ENCODE results near the gene IGSF23.
"Not testable (repeated sequence)": the region's sequence is repeated elsewhere in the genome, so short reads cannot be mapped to it uniquely, and the experiment has no call there.

The IGSF23 gene

DNA sequence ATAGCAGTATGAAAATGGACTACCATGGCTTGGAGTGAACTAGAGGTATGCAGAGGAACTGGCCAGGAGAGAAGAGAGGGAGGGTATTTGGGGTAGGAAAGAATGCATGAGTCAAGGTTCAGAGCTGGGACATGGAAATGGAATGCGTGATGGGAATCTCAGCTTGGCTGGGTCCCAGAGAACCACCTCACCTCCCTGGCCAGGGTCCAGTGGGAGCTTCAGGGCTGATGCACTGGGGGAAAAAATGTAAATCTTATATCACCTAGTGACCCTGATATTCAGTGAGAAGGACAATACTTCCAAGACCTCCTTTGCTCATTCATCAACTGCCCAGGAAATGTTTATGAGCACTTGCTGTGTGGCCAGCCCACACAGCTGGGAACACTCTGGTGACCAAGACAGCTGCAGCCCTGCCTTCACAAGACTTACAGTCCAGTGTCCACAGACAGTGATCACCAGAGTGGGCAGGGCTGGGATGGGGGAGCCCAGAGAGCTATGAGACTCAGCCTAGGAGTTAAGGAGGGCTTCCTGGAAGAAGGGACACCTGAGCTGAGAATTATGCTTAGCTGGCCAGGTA, 12.8 kb downstream of the IGSF23 start:
- in situ Hi-C loops (cut with MboI; ENCODE audit: low sequenced_read_pairs, unreplicated experiment) = no loop called here
- DNase-seq (ENCODE audit: low spot score) = no peak
- TF ChIP-seq, protein P1, sequence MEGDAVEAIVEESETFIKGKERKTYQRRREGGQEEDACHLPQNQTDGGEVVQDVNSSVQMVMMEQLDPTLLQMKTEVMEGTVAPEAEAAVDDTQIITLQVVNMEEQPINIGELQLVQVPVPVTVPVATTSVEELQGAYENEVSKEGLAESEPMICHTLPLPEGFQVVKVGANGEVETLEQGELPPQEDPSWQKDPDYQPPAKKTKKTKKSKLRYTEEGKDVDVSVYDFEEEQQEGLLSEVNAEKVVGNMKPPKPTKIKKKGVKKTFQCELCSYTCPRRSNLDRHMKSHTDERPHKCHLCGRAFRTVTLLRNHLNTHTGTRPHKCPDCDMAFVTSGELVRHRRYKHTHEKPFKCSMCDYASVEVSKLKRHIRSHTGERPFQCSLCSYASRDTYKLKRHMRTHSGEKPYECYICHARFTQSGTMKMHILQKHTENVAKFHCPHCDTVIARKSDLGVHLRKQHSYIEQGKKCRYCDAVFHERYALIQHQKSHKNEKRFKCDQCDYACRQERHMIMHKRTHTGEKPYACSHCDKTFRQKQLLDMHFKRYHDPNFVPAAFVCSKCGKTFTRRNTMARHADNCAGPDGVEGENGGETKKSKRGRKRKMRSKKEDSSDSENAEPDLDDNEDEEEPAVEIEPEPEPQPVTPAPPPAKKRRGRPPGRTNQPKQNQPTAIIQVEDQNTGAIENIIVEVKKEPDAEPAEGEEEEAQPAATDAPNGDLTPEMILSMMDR (IDR thresholded peaks at IDR 0.05; ENCODE audit: borderline replicate concordance, control extremely low read depth, extremely low read depth, insufficient read depth, missing control alignments) = no peak

DNA sequence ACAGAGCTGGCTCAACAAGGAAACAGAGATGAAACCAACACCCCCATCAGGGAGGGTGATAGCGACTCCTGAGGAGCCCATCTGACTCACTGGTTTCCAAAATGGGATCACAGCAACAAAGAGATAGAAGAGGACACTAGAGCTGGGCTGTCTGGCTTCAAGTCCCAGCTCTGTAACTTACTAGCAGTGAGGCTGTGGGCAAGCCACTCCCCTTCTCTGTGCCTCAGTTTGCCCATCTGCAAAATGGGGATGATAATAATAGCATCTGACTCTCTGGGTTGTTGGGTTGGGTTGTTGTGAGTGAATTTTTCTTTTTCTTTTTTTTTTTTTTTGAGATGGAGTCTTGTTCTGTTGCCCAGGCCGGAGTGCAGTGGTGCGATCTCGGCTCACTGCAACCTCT, 14.3 kb downstream of the IGSF23 start:
- TF ChIP-seq, protein P1 (IDR thresholded peaks at IDR 0.05; ENCODE audit: borderline replicate concordance, control extremely low read depth, extremely low read depth, insufficient read depth, missing control alignments) = no peak
- in situ Hi-C loops (cut with MboI; ENCODE audit: low sequenced_read_pairs, unreplicated experiment) = no loop called here
- no peak for DNase-seq (ENCODE audit: low spot score)

DNA sequence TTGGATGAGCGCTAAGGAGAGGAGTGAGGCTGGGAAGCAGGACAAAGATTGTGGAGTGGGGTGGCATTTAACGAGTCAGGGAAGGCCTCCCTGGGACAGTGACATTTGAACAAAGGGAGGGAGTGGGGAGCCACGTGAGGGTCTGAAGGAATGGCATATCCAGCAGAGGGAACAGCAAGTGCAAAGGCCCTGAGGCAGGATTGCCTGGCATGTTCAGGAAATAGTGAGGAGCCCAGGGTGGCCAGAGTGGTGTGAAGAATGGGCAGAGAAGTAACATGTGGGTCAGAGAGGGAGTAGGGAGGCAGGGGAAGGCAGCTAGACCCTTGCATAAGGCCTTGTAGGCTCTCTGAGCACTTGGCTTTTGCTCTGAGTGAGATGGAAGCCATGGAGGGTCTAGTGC, 15.4 kb downstream of the IGSF23 start:
- DNase-seq (ENCODE audit: low spot score) = no peak
- TF ChIP-seq, protein P1 (IDR thresholded peaks at IDR 0.05; ENCODE audit: borderline replicate concordance, control extremely low read depth, extremely low read depth, insufficient read depth, missing control alignments) = no peak
- in situ Hi-C loops (cut with MboI; ENCODE audit: low sequenced_read_pairs, unreplicated experiment) = no loop called here

DNA sequence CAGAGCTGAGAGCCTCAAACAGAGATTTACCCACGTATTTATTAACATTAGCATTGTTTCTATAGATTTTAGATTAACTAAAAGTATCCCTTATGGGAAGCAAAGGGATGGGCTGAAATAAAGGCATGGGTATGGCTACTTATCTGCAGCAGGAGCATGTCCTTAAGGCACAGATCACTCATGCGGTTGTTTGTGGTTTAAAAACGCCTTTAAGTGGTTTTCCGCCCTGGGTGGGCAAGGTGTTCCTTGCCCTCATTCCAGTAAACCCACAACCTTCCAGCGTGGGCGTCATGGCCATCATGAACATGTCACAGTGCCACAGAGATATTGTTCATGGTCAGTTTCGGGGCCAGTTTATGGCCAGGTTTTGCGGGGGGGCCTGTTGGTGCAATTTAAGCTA, 18.2 kb downstream of the IGSF23 start:
- DNase-seq (ENCODE audit: low spot score); in situ Hi-C loops (cut with MboI; ENCODE audit: low sequenced_read_pairs, unreplicated experiment): not testable (repeated sequence)

DNA sequence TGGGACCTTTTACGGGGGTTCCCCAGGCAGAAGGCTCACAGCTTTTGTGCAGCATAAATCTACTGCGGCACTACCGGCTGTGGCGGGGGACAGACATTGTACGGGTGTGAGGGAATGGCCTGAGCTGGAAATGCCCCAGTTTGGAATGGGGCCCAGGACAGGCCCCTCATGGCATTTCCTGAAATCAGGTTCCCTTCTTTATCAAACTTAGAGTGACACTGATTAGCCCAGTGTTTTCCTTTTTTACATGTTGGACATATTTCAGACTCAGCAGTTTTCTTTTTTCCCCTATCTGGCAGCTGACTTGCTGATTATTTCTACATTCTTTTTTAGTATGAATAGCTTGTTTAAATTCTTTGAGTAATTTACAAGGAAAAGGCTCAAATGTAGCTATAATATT, 20.7 kb downstream of the IGSF23 start:
- DNase-seq (ENCODE audit: low spot score); in situ Hi-C loops (cut with MboI; ENCODE audit: low sequenced_read_pairs, unreplicated experiment): not testable (repeated sequence)

DNA sequence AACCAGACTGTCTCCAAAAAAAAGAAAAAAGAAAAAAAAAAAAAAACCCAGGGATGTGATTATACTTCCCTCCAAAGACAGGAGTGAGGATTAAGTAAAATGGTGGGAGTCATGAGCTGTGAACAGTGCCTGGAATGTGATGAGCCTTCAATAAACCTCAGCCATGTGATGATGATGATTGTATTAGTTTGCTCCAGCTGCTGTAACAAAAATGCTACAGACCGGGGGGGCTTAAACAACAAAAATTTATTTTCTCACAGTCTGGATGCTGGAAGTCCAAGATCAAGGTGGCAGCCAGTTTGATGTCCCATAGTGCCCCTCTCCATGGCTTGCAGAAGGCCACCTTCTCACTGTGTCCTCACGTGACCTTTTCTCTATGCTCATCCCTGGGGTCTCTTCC, 21.4 kb downstream of the IGSF23 start:
- TF ChIP-seq, protein P1 (IDR thresholded peaks at IDR 0.05; ENCODE audit: borderline replicate concordance, control extremely low read depth, extremely low read depth, insufficient read depth, missing control alignments) = no peak
- DNase-seq (ENCODE audit: low spot score) = no peak

DNA sequence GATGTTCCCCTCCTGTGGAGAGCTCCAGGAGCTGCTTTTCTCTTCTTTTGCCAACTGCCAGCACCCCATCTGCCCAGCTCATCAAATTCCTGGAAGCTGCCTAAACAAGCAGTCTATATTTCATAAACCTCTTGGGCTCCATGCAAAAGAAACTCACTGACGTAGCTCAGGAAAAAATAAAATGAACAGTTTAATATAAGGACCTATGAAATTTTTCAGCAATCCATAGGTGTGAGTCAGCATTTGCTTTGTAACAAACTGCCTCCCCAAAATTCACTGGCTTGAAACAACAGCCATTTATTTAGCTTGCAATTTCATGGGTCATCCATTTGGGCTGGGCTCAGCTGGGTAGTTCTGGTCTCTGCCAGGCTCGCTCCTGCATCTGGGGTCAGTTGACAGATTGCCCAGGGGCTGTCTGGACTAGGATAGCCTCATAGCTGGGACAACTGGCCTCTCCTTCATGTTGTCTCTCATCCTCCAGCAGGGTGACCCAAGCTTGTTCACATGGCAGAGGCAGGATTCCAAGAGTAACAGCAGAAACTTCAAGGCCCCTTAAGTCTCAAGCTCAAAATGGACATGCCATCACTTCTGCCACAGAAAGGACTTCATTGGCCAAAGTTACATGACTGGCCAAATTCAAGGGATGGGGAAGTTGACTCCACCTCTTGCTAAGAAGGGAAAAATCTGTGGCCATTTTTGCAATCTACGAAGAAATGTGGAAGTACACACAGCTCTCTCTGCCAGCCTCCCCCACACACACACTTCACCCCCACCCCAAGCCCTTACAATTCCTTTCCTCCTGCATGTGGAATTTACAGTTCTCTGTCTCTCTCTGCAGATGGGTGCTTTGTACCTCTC, 22.4 kb downstream of the IGSF23 start:
- in situ Hi-C loops (cut with MboI; ENCODE audit: low sequenced_read_pairs, unreplicated experiment) = no loop called here
- TF ChIP-seq, protein P1 (IDR thresholded peaks at IDR 0.05; ENCODE audit: borderline replicate concordance, control extremely low read depth, extremely low read depth, insufficient read depth, missing control alignments) = no peak
- DNase-seq (ENCODE audit: low spot score) = no peak

More for the DNA sequence above, 21.4 kb downstream of the IGSF23 start:
- in situ Hi-C loops (cut with MboI; ENCODE audit: low sequenced_read_pairs, unreplicated experiment) = no loop called here

Data from GM13976 (cell line).